ENCODE results near the gene BCAP31. TPM values are rescaled to one million over a fixed set of nuclear protein-coding genes. Genes with fewer than 3 reads are reported as not detected.

BCAP31 gene
- total and polyA plus RNA-seq, 2 of the 13 experiments (the other 11 are each of a cell fraction or from before 2014, with no cell fraction given) = 139 to 178 TPM

DNA sequence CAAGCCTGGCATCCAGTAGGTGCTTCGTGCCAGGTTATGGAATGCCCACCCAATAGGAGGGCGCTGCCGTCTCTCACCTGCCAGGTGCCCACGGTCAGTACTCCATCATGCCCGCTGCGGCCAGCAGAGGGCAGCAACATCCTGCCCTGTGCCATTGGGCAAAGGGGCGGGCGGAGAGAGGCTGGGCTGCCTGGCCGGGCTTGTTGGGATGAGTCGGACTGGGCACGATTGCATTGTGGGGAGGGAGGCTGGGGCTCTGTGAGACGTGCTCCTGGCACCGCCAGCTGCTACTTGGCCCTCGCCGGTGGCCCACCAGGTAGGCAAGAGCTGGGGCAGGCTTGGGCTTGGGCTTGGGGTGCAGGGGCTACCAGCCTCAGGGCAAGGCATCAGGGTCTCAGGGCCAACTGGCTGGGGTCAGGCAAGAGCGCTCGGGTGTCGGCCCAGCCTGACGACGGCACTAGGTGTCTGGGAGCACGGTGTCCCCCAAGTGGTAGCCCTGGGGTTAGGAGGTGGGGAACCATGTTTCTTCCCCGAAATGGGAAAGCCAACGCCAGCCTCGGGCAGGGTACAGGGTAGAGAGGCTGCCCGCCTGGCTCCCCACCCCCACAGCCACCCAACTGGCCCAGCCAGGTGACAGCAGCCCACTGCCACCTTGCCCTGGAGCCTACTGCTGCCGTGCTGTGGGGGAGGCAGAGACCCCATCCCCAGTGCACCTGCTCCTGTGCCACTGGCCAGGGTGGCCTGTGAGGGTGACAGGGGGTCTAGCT lies 40.0 kb upstream of the BCAP31 start, which contains the start of gene PLXNB3 (continued):
- no peak for TF ChIP-seq ZNF512B (CRISPR knock-in tag; IDR thresholded peaks at IDR 0.05; ENCODE audit: borderline replicate concordance)
- TF ChIP-seq BCL6 (CRISPR knock-in tag; IDR thresholded peaks at IDR 0.05) = 0 out of 2 replicates have a peak, but pooled peaks have one; percentile 13
- TF ChIP-seq RAD21 (CRISPR knock-in tag; IDR thresholded peaks at IDR 0.05) = peak; percentile 73; the same call in 1 of the 2 replicates
- no peak for TF ChIP-seq GATA4 (IDR thresholded peaks at IDR 0.05; ENCODE audit: borderline replicate concordance, low read depth)
- no peak for TF ChIP-seq ZNF510 (CRISPR knock-in tag; IDR thresholded peaks at IDR 0.05; ENCODE audit: low read depth)
- no peak for TF ChIP-seq HNF4G (IDR thresholded peaks at IDR 0.05; ENCODE audit: borderline replicate concordance, low read depth, low read length)
- TF ChIP-seq HNF4G (CRISPR knock-in tag; IDR thresholded peaks at IDR 0.05; ENCODE audit: borderline replicate concordance, low read depth) = no peak
- no peak for TF ChIP-seq PLSCR1 (CRISPR knock-in tag; IDR thresholded peaks at IDR 0.05; ENCODE audit: borderline replicate concordance)
- peak; percentile 2; the same call in 1 of the 2 replicates for TF ChIP-seq FOSL2 (CRISPR knock-in tag; IDR thresholded peaks at IDR 0.05)
- 0 out of 2 replicates have a peak, but pooled peaks have one; percentile 27 for TF ChIP-seq HDAC2 (CRISPR knock-in tag; IDR thresholded peaks at IDR 0.05)
- TF ChIP-seq ZNF777 (CRISPR knock-in tag; IDR thresholded peaks at IDR 0.05) = no peak
- no peak for TF ChIP-seq CREBL2 (CRISPR knock-in tag; IDR thresholded peaks at IDR 0.05; ENCODE audit: borderline replicate concordance)
- TF ChIP-seq ZNF678 (CRISPR knock-in tag; IDR thresholded peaks at IDR 0.05) = no peak
- TF ChIP-seq PRDM15 (CRISPR knock-in tag; IDR thresholded peaks at IDR 0.05) = no peak
- no peak for TF ChIP-seq SKI (IDR thresholded peaks at IDR 0.05; ENCODE audit: partially characterized antibody)
- TF ChIP-seq MAFK (conservative IDR thresholded peaks at IDR 0.05 in 1 of 2, IDR thresholded peaks at IDR 0.05 in 1 of 2; ENCODE audit: low read length in 2 of 2) = no peak
- TF ChIP-seq ZBTB43 (CRISPR knock-in tag; conservative IDR thresholded peaks at IDR 0.05) = no peak
- peak; percentile 65; the same call in 1 of the 2 replicates for TF ChIP-seq KDM2A (CRISPR knock-in tag; IDR thresholded peaks at IDR 0.05; ENCODE audit: borderline replicate concordance, low read depth)
- TF ChIP-seq KDM4B (CRISPR knock-in tag; IDR thresholded peaks at IDR 0.05) = no peak
- TF ChIP-seq HHEX (CRISPR knock-in tag; IDR thresholded peaks at IDR 0.05) = no peak
- no peak for TF ChIP-seq STAT5B (CRISPR knock-in tag; IDR thresholded peaks at IDR 0.05)
- TF ChIP-seq CC2D1A (CRISPR knock-in tag; IDR thresholded peaks at IDR 0.05) = no peak

Measured in HepG2 (cell line).